ENCODE data around the gene PFKFB2.

DNA sequence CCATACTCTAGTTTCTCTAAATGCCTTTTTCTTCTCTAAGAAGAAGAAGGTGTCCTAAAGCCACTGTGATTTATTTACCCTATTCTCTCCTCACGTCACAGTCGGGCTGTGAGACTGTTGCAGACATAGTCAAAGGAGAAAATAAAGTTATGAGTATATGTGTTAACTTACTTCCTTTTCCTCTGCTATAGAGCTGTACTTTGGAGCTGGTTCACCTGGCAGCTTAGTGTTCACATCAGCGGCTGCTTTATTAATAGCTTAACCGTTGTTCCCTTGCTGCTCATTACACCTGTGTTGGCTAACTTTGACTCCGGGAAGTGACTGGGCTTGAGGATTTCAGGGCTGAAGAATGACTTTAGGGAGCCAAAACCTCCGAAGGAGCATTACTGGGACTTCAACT is 3.6 kb downstream of the PFKFB2 start:
- TF ChIP-seq POLR2A (IDR thresholded peaks at IDR 0.05) = no peak
- TF ChIP-seq, protein P1, sequence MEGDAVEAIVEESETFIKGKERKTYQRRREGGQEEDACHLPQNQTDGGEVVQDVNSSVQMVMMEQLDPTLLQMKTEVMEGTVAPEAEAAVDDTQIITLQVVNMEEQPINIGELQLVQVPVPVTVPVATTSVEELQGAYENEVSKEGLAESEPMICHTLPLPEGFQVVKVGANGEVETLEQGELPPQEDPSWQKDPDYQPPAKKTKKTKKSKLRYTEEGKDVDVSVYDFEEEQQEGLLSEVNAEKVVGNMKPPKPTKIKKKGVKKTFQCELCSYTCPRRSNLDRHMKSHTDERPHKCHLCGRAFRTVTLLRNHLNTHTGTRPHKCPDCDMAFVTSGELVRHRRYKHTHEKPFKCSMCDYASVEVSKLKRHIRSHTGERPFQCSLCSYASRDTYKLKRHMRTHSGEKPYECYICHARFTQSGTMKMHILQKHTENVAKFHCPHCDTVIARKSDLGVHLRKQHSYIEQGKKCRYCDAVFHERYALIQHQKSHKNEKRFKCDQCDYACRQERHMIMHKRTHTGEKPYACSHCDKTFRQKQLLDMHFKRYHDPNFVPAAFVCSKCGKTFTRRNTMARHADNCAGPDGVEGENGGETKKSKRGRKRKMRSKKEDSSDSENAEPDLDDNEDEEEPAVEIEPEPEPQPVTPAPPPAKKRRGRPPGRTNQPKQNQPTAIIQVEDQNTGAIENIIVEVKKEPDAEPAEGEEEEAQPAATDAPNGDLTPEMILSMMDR (IDR thresholded peaks at IDR 0.05) = no peak
